ENCODE results near the gene NAALADL1.

- TF ChIP-seq, protein P1, sequence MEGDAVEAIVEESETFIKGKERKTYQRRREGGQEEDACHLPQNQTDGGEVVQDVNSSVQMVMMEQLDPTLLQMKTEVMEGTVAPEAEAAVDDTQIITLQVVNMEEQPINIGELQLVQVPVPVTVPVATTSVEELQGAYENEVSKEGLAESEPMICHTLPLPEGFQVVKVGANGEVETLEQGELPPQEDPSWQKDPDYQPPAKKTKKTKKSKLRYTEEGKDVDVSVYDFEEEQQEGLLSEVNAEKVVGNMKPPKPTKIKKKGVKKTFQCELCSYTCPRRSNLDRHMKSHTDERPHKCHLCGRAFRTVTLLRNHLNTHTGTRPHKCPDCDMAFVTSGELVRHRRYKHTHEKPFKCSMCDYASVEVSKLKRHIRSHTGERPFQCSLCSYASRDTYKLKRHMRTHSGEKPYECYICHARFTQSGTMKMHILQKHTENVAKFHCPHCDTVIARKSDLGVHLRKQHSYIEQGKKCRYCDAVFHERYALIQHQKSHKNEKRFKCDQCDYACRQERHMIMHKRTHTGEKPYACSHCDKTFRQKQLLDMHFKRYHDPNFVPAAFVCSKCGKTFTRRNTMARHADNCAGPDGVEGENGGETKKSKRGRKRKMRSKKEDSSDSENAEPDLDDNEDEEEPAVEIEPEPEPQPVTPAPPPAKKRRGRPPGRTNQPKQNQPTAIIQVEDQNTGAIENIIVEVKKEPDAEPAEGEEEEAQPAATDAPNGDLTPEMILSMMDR (conservative IDR thresholded peaks at IDR 0.05; ENCODE audit: low read length) = no peak
- TF ChIP-seq EZH2phosphoT487 (IDR thresholded peaks at IDR 0.05; ENCODE audit: borderline replicate concordance, low read depth, low read length) = no peak
Observed at GRCh38 chr11:65084598-65085375, 26.4 kb upstream of the NAALADL1 start.
